Measurements from ENCODE around the gene ADAMTS15.

The ADAMTS15 gene

GRCh38 chr11:130512662-130513061, 64.2 kb downstream of the ADAMTS15 start:
- TF ChIP-seq CTCF (IDR thresholded peaks at IDR 0.05; ENCODE audit: low read depth, low read length, missing control alignments): no peak
- in situ Hi-C loops (cut with HindIII; ENCODE audit: low sequenced_read_pairs): no loop called here
- DNase-seq (ENCODE audit: low read depth): no peak
- no peak overlapping the region for H3K4me3 ChIP-seq (ENCODE audit: low read depth, low read length)

GRCh38 chr11:130513132-130513531, 64.7 kb downstream of the ADAMTS15 start:
- H3K4me3 ChIP-seq (ENCODE audit: low read depth, low read length): no peak overlapping the region
- no peak for DNase-seq (ENCODE audit: low read depth)
- no peak for TF ChIP-seq CTCF (IDR thresholded peaks at IDR 0.05; ENCODE audit: low read depth, low read length, missing control alignments)
- in situ Hi-C loops (cut with HindIII; ENCODE audit: low sequenced_read_pairs): no loop called here

- in situ Hi-C loops (cut with HindIII; ENCODE audit: low sequenced_read_pairs): no loop called here
- peak; percentile 73 for DNase-seq (ENCODE audit: low read depth)
- H3K4me3 ChIP-seq (ENCODE audit: low read depth, low read length): no peak overlapping the region
- TF ChIP-seq CTCF (IDR thresholded peaks at IDR 0.05; ENCODE audit: low read depth, low read length, missing control alignments): no peak
These were observed 65.9 kb downstream of the ADAMTS15 start for GRCh38 chr11:130514316-130514715.

GRCh38 chr11:130514851-130515250, 66.4 kb downstream of the ADAMTS15 start:
- in situ Hi-C loops (cut with HindIII; ENCODE audit: low sequenced_read_pairs): no loop called here
- TF ChIP-seq CTCF (IDR thresholded peaks at IDR 0.05; ENCODE audit: low read depth, low read length, missing control alignments): no peak
- no peak overlapping the region for H3K4me3 ChIP-seq (ENCODE audit: low read depth, low read length)
- DNase-seq (ENCODE audit: low read depth): no peak

GRCh38 chr11:130515829-130516553, 67.5 kb downstream of the ADAMTS15 start:
- TF ChIP-seq CTCF (IDR thresholded peaks at IDR 0.05; ENCODE audit: low read depth, low read length, missing control alignments): no peak
- in situ Hi-C loops (cut with HindIII; ENCODE audit: low sequenced_read_pairs): no loop called here
- DNase-seq (ENCODE audit: low read depth): no peak
- no peak overlapping the region for H3K4me3 ChIP-seq (ENCODE audit: low read depth, low read length)

GRCh38 chr11:130516554-130517505, 68.4 kb downstream of the ADAMTS15 start:
- in situ Hi-C loops (cut with HindIII; ENCODE audit: low sequenced_read_pairs): no loop called here
- DNase-seq (ENCODE audit: low read depth): no peak
- no peak overlapping the region for H3K4me3 ChIP-seq (ENCODE audit: low read depth, low read length)
- TF ChIP-seq CTCF (IDR thresholded peaks at IDR 0.05; ENCODE audit: low read depth, low read length, missing control alignments): no peak
